Measurements from ENCODE around the gene ZMAT5.

DNA sequence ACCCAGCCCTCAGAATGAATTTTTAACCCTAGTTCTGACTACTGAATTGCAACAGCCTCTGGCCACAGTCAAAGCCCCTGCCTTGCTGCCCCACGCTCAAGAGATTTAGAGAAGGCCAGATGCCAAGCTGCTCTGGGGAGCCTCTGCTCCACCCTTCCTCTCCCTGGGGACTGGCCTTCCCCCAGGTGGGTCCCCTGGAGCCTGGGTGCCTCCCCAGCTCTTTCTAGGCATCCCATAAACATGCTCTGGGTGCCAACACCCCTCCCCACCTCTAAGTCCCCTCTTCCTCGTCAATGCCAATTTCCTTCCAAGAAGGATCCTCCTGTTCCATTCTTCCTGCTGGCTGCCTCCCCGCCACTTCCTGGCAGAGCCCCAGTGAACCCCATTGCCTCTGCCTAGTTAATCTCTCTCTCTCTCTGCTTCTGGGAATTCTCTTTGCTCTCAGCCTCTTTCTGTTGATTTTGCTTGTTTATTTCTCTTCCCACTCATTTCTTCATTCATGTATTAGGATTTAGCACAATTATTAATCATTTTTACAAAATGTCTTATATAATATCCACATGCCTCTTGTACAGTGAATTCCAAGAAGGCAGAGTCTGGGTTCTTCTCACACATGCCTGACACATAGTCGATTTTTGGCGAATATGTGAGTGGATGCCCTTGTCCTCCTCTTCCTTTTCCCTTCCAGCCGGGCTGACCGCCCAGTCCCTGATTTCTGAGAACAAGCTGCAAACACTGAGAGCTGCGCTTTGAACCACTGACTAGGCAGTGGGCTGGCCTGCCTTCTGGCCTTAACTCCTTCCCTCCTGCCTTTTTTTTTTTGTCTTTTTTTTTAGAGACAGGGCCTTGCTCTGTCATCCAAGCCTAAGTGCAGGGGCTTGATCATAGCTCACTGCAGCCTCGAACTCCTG, 17.9 kb upstream of the ZMAT5 start:
- TF ChIP-seq CTCF (IDR thresholded peaks at IDR 0.05; ENCODE audit: insufficient read depth, low read depth, low read length) (no peak), EZH2 (IDR thresholded peaks at IDR 0.05; ENCODE audit: insufficient read depth, low read length) (no peak)

Measured in astrocyte (in vitro differentiated cells and primary cell).